H9 (cell line): ENCODE data around the gene CFAP100. TPM values are rescaled to one million over a fixed set of nuclear protein-coding genes. Genes with fewer than 3 reads are reported as not detected.

Experiments
- DNase-seq: peaks from one replicate; pipeline ENCODE4 v3.0.0-alpha.2; 2017
- H2AFZ ChIP-seq: one replicate; pipeline ENCODE4 v1.6.1; 2013; ENCODE audit warnings: mild to moderate bottlenecking, low read length, control low read depth, moderate library complexity
- H2AK5ac ChIP-seq: 2 replicates; pipeline ENCODE4 v1.6.1; 2013; ENCODE audit warnings: low read length, control low read depth, mixed read lengths; ENCODE audit not compliant: insufficient read length
- H2BK120ac ChIP-seq: one replicate; pipeline ENCODE4 v1.6.1; 2013; ENCODE audit warnings: low read depth, mild to moderate bottlenecking, low read length, control low read depth, inconsistent platforms; ENCODE audit not compliant: poor library complexity, severe bottlenecking
- H2BK12ac ChIP-seq: 2 replicates; pipeline ENCODE4 v1.6.1; 2013; ENCODE audit warnings: low read length, control low read depth, mixed read lengths, low read depth; ENCODE audit not compliant: insufficient read length
- H2BK15ac ChIP-seq: 2 replicates; pipeline ENCODE4 v1.6.1; 2013; ENCODE audit warnings: low read depth, low read length, control low read depth
- H2BK20ac ChIP-seq: one replicate; pipeline ENCODE4 v1.6.1; 2013; ENCODE audit warnings: low read depth, mild to moderate bottlenecking, low read length, control low read depth, inconsistent platforms; ENCODE audit not compliant: poor library complexity, severe bottlenecking
- H2BK5ac ChIP-seq: 2 replicates; pipeline ENCODE4 v1.6.1; 2013; ENCODE audit warnings: low read length, control low read depth, mixed read lengths; ENCODE audit not compliant: insufficient read length
- H3K14ac ChIP-seq: 2 replicates; pipeline ENCODE4 v1.6.1; 2013; ENCODE audit warnings: low read length, control low read depth; ENCODE audit not compliant: insufficient read depth
- H3K18ac ChIP-seq: 2 replicates; pipeline ENCODE4 v1.6.1; 2013; ENCODE audit warnings: low read depth, mild to moderate bottlenecking, mixed read lengths, low read length, control low read depth; ENCODE audit not compliant: insufficient read length
- H3K23ac ChIP-seq: 2 replicates; pipeline ENCODE4 v1.6.1; 2013; ENCODE audit warnings: low read length, control low read depth, mixed read lengths, low read depth; ENCODE audit not compliant: insufficient read length
- H3K23me2 ChIP-seq: 2 replicates; pipeline ENCODE4 v1.6.1; 2013; ENCODE audit warnings: low read depth, mild to moderate bottlenecking, mixed read lengths, low read length, control low read depth; ENCODE audit not compliant: insufficient read length, poor library complexity, severe bottlenecking
- H3K27ac ChIP-seq: 2 replicates; pipeline ENCODE4 v1.5.1; 2013; ENCODE audit warnings: low read length, control low read depth, mixed read lengths, low read depth; ENCODE audit not compliant: insufficient read length
- H3K27me3 ChIP-seq: 2 replicates; pipeline ENCODE4 v1.6.1; 2013; ENCODE audit warnings: low read length, control low read depth, inconsistent platforms; ENCODE audit not compliant: insufficient read depth
- H3K4ac ChIP-seq: 2 replicates; pipeline ENCODE4 v1.6.1; 2013; ENCODE audit warnings: low read depth, mild to moderate bottlenecking, control low read depth, inconsistent platforms, low read length, moderate library complexity
- H3K4me1 ChIP-seq: 2 replicates; pipeline ENCODE4 v1.6.1; 2013; ENCODE audit warnings: low read length, control low read depth, inconsistent platforms; ENCODE audit not compliant: insufficient read depth
- H3K4me2 ChIP-seq: 2 replicates; pipeline ENCODE4 v1.6.1; 2013; ENCODE audit warnings: low read length, control low read depth, mixed read lengths; ENCODE audit not compliant: insufficient read length, insufficient read depth
- H3K56ac ChIP-seq: 2 replicates; pipeline ENCODE4 v1.6.1; 2013; ENCODE audit warnings: low read depth, mild to moderate bottlenecking, mixed read lengths, low read length, control low read depth; ENCODE audit not compliant: insufficient read length
- H3K79me1 ChIP-seq: 2 replicates; pipeline ENCODE4 v1.6.1; 2013; ENCODE audit warnings: low read depth, mild to moderate bottlenecking, moderate library complexity, low read length, control low read depth, inconsistent platforms; ENCODE audit not compliant: insufficient read depth, poor library complexity, severe bottlenecking
- H3K79me2 ChIP-seq: 2 replicates; pipeline ENCODE4 v1.6.1; 2013; ENCODE audit warnings: low read length, control low read depth, inconsistent platforms; ENCODE audit not compliant: insufficient read depth
- H3K9ac ChIP-seq: 2 replicates; pipeline ENCODE4 v1.6.1; 2013; ENCODE audit warnings: low read length, control low read depth, mixed read lengths; ENCODE audit not compliant: insufficient read length; ENCODE audit errors: extremely low read depth
- H3K9me3 ChIP-seq: one replicate; pipeline ENCODE4 v1.6.1; 2013; ENCODE audit warnings: low read depth, low read length, inconsistent platforms; ENCODE audit not compliant: control insufficient read depth
- H3T11ph ChIP-seq: one replicate; pipeline ENCODE4 v1.6.1; 2013; ENCODE audit warnings: mild to moderate bottlenecking, low read length, control low read depth, inconsistent platforms
- H4K20me1 ChIP-seq: one replicate; pipeline ENCODE4 v1.6.1; 2013; ENCODE audit not compliant: control insufficient read depth, insufficient read length, insufficient read depth
- H4K5ac ChIP-seq: 2 replicates; pipeline ENCODE4 v1.6.1; 2013; ENCODE audit warnings: low read depth, mild to moderate bottlenecking, mixed read lengths, low read length, control low read depth; ENCODE audit not compliant: insufficient read length
- H4K8ac ChIP-seq: replicated peaks from 2 replicates; pipeline ENCODE4 v1.6.1; 2013; ENCODE audit warnings: low read length, control low read depth, mixed read lengths, low read depth; ENCODE audit not compliant: insufficient read length
- H4K91ac ChIP-seq: 2 replicates; pipeline ENCODE4 v1.6.1; 2013; ENCODE audit warnings: low read depth, mild to moderate bottlenecking, moderate library complexity, mixed read lengths, low read length, control low read depth; ENCODE audit not compliant: insufficient read length
- H3K27ac Mint-ChIP-seq, 3 experiments: 2 replicates in 2 of 3; 3 replicates in 1 of 3; pipeline ENCODE4 v1.8.0; 2020 to 2021; ENCODE audit warnings: mixed read lengths in 3 of 3, mild to moderate bottlenecking in 1 of 3, moderate library complexity in 1 of 3
- H3K27me3 Mint-ChIP-seq: 2 replicates; pipeline ENCODE4 v1.8.0; 2021; ENCODE audit warnings: low read depth, mild to moderate bottlenecking, moderate library complexity, mixed read lengths
- H3K36me3 Mint-ChIP-seq, 3 experiments: 2 replicates in 2 of 3; 3 replicates in 1 of 3; pipeline ENCODE4 v1.8.0; 2020 to 2021; ENCODE audit warnings: low read depth in 3 of 3, mixed read lengths in 3 of 3; ENCODE audit not compliant: insufficient read depth in 1 of 3
- H3K4me1 Mint-ChIP-seq, 2 experiments: 2 replicates each; pipeline ENCODE4 v1.8.0; 2020; ENCODE audit warnings: mixed read lengths in 2 of 2
- H3K4me3 Mint-ChIP-seq, 2 experiments: 2 replicates in 1 of 2; 3 replicates in 1 of 2; pipeline ENCODE4 v1.8.0; 2020 to 2021; ENCODE audit warnings: mild to moderate bottlenecking in 2 of 2, mixed read lengths in 2 of 2, moderate library complexity in 1 of 2
- H3K9me3 Mint-ChIP-seq, 2 experiments: 2 replicates in 1 of 2; 3 replicates in 1 of 2; pipeline ENCODE4 v1.8.0; 2020; ENCODE audit warnings: mild to moderate bottlenecking in 2 of 2, mixed read lengths in 2 of 2, moderate library complexity in 1 of 2
- WGBS: extraction: QIAGEN DNeasy Blood & Tissue Kit; methylation state at CpG from one replicate; pipeline ENCODE4 v1.1.7; 2013; ENCODE audit warnings: missing lambda C conversion rate, low lambda C conversion rate, mixed read lengths; ENCODE audit not compliant: insufficient read length; ENCODE audit errors: extremely low coverage; 5-methylcytosine and 5-hydroxymethylcytosine counted together
- total RNA-seq: library from RNA; stranded (reverse); gene quantifications from 2 replicates; pipeline ENCODE4 v1.2.1, GENCODE V29; 2021
- TF ChIP-seq, protein P1 (sequence below): fragments of 200-600 bp; sonication (generic); conservative IDR thresholded peaks from 3 replicates; pipeline ENCODE4 v1.8.0; 2021; ENCODE audit warnings: antibody characterized with exemption, mild to moderate bottlenecking

Gene CFAP100
- total RNA-seq, 1 experiment from 2014 or later = 0.44 TPM

DNA sequence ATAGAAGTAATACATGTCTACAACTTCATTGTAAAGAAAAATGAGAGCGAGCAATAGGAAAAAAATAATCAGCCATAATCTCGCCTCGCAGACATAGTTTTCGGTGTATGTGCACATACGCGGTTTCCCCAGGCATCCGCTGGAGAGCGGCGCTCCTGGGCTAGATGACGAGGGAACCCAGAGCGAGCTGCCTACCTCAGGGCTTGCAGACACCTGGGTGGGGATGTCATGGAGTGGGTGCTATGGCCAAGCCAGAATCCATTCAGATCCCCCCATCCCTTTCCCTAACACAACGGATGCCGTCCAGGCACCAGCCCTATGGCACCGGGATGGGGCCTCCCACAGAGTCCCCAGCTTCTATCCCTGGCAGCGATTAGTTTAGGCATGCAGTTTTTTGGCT lies 4.5 kb upstream of the CFAP100 start:
- no peaks in the 10 kb centered on the region; a peak in 1 of 7 replicates for H3K36me3 Mint-ChIP-seq
- Histone ChIP-seq H4K5ac (no peak overlapping the region), H3K79me2 (no peaks in the 10 kb centered on the region), H3K9ac (no peak overlapping the region), H4K8ac (no peak overlapping the region), H2BK120ac (no peak overlapping the region), H3K27me3 (peaks cover 8% of the 10 kb centered on the region; the same call in 1 of the 2 replicates), H2AK5ac (no peak overlapping the region), H3K4me2 (no peak overlapping the region), H3T11ph (no peak overlapping the region), H2BK15ac (no peak overlapping the region), H2AFZ (no peak overlapping the region), H3K23me2 (no peaks in the 10 kb centered on the region), H3K4me1 (no peaks in the 10 kb centered on the region), H2BK20ac (no peak overlapping the region), H3K9me3 (no peaks in the 10 kb centered on the region), H4K20me1 (no peaks in the 10 kb centered on the region), H2BK5ac (no peak overlapping the region), H3K14ac (no peak overlapping the region), H3K18ac (no peak overlapping the region), H3K56ac (no peak overlapping the region), H4K91ac (no peak overlapping the region), H3K4ac (no peak overlapping the region), H3K27ac (no peak overlapping the region), H2BK12ac (no peak overlapping the region), H3K23ac (no peak overlapping the region), H3K79me1 (no peaks in the 10 kb centered on the region)
- no peak for DNase-seq
- H3K27ac Mint-ChIP-seq = no peak overlapping the region
- H3K27me3 Mint-ChIP-seq = peaks cover 63% of the 10 kb centered on the region
- no peak overlapping the region for H3K4me3 Mint-ChIP-seq
- WGBS = no CpG with 5 or more reads among the region's 15 CpGs
- H3K9me3 Mint-ChIP-seq = peaks cover 0 to 3% of the 10 kb centered on the region in 2 experiments; a peak in 3 of 5 replicates
- H3K4me1 Mint-ChIP-seq = peaks cover 16 to 19% of the 10 kb centered on the region in 2 experiments
- TF ChIP-seq, protein P1, sequence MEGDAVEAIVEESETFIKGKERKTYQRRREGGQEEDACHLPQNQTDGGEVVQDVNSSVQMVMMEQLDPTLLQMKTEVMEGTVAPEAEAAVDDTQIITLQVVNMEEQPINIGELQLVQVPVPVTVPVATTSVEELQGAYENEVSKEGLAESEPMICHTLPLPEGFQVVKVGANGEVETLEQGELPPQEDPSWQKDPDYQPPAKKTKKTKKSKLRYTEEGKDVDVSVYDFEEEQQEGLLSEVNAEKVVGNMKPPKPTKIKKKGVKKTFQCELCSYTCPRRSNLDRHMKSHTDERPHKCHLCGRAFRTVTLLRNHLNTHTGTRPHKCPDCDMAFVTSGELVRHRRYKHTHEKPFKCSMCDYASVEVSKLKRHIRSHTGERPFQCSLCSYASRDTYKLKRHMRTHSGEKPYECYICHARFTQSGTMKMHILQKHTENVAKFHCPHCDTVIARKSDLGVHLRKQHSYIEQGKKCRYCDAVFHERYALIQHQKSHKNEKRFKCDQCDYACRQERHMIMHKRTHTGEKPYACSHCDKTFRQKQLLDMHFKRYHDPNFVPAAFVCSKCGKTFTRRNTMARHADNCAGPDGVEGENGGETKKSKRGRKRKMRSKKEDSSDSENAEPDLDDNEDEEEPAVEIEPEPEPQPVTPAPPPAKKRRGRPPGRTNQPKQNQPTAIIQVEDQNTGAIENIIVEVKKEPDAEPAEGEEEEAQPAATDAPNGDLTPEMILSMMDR = no peak
